GM18511 (cell line): ENCODE data around the gene LILRA5.
"Not testable (repeated sequence)": the region's sequence is repeated elsewhere in the genome, so short reads cannot be mapped to it uniquely, and the experiment has no call there.

Experiments
- ATAC-seq: cut with Tn5 transposase; IDR thresholded peaks from one replicate; pipeline ENCODE4 v1.9.1; 2021; ENCODE audit warnings: mild to moderate bottlenecking, moderate library complexity; ENCODE audit not compliant: unreplicated experiment

The LILRA5 gene

DNA sequence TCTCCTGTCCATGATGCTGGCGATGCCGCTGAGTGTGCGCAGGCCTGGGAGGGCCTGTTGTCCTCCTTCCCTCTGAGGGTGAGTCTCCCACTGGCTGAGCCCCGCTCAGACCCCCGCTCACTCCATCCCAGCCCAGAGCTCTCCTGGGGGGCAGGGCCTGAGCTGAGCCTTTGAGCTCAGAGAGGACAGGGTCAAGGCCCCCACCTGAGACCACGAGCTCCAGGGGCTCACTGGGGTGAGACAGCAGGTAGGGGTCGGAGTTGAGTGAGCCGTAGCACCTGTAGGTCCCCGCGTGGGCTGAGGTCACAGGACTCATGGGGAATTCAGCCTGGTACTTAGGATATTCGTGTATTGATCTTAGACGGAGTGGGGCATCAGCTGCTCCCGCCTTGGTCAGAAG lies 34.9 kb downstream of the LILRA5 start:
- ATAC-seq: not testable (repeated sequence)

DNA sequence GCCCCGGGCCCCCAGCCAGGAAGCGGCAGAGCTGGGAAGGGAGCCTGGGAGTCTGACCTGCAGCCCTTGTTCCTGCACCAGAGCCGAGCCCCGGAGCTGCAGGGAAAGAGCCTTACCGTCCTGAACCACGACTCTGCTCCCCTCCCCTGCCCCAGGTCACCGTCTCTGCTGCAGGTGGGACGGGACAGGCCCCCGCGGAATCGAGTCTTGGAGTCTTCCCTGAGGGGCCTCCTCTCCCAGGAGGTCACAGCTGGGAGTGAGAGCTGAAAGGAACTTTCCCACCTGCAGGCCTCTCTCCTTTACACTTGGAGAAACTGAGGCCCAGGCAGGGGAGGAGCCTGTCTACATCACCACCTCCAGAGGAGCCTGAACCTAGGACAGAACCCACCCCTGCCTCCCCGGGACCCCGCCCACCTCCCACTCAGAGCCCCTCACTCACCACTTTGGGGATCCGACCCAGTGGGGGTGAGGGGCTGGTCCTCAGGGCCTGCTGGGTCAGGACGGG lies 35.8 kb downstream of the LILRA5 start:
- ATAC-seq: not testable (repeated sequence)

DNA sequence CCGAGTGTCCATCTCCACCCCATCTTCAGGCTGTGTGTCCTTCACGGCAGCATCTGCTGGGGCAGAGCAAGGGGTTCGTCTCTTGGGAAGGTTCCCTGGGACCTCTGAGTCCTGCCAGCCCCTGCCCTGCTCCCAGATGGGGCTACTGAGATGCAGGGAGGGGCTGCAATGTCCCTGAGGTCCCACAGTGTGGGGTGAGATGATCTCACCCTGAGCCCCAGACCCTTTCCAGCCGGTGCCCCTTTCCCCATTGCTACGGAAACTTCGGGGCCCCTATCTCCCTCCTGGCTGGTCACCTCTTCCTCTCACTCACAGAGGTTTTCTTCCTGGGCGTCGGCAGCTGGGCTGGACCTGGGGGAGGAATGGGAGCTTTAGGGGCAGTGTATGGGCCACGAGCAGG lies 37.0 kb downstream of the LILRA5 start:
- ATAC-seq: no peak

DNA sequence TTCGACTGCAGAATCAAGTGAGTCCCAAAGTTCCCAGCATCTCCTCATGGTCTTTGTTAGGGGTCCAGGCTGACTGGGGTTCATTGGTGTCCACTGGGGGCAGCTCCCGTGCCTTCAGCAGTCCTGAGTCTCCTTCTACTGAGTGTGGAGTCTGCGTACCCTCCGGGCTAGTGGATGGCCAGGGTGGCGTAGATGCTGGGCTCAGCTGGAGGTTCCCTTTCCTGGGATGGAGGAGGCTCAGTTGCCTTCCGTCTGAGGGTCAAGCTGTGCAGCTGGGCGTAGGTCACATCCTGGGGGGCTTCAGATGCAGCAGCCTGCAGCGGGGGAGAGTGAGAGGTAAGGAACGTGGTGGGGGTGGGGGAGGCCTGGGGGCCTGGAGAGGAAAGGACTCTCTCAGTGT lies 38.5 kb downstream of the LILRA5 start:
- not testable (repeated sequence) for ATAC-seq

DNA sequence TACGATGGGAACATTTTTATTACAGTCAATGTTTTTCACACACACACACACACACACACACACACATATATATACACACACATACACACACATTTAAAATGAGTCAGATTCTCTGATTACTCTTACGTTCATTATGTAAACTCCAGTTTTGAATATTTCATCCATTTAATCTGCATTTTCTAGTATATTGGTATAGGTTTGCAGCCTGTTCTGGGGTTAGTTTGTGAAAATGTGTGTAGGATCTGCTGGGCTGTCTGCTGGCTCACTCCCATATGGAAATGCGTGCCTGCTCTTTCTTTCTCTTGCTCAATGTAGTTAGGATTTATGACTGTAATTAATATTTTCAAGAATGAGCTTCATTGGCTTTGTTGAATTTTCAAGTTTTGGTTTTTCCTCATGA lies 39.1 kb downstream of the LILRA5 start:
- ATAC-seq: no peak

DNA sequence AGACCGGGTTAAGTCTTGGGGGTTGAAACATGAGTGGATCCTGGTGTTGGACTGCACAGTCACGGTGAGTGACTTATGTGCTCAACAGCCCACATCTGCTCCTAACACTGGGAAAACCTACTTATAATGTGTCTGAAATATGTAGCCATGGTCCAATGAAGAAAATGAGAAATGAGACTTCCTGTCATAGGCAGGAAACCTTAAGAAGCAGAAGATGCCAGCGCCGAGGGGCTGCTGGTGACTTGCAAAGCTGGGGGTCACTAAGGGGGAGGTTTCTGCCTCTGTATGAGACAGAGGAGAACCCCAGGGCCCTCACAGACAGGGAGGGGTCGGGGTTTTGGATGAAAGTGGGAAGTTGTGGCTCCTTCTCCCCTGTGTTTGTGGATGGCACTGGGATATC lies 40.8 kb downstream of the LILRA5 start:
- ATAC-seq: not testable (repeated sequence)

DNA sequence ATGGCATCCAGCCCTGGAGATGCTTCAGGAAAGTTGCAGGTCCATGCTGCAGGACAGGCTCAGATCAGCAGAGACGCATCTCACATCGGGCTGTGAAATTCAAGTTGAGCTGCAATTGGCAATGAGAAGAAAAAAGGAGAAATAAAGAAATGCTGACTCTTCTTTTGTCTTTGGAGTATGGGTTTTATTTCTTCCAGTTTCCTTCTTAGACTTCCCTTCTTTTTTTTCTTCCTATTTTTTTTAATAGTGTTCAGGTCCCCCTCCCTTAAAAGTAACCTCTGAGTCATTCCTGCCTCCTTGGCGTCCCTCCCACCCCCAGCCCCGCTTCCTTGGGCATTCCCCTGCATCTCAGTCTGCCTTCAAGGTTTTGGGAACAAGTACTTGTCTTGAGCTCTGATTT lies 41.4 kb downstream of the LILRA5 start:
- ATAC-seq: not testable (repeated sequence)

DNA sequence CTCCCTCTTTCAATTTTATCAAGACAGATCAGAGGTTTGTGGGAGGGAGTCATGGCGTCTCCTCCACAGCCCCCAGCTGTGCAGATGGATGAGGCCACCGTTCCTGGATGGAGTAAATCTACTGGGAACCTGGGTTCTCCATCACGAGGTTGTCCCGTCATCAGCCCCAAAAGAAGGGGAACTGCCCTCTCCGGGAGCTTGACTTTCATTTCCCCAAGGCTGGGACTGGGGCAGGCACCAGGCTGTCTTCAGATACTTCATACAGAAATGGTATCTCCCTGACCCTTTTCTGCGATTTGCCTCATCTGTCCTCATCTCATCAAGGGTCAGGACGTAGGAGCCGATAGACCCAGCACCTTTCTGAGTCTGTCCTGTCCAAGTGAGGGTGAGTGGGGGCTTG lies 41.9 kb downstream of the LILRA5 start:
- ATAC-seq: no peak

DNA sequence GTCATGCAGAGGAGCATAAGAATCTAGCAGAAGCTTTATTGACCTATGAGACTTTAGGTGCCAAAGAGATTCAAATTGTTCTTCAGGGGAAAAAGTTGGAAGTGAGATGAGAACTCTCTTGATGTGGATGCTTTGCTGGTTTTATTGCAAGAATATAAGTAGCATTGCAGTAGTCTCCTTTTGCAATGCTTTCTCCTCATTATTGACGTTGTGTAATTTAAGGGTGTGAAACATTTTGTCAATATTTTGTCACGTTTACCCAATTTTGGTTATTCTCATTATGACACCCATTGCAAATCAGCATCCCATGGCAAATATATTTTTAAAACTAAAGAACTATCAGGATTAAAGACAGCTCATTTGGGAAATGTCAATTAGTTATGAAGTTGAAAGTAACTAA lies 44.0 kb downstream of the LILRA5 start:
- ATAC-seq: no peak

DNA sequence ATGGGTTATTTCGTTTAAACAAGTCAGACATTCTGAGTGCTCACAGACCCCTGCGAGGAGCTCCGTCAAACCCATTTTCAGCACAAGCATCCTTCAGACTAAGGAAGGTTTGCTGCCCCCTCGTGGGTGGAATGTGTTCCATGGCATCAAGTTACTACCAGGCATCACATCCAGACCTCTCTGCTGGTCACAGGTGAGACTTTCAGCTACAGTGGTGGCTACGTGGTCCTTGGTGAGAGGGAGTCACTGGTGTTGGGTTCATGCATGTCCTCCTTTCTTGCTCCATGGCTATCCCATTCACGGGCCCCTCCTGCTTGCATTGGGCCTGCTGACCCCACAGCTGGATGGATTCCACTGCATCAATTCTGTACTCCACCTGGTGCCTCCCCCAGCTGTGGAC lies 46.8 kb downstream of the LILRA5 start:
- ATAC-seq: no peak

DNA sequence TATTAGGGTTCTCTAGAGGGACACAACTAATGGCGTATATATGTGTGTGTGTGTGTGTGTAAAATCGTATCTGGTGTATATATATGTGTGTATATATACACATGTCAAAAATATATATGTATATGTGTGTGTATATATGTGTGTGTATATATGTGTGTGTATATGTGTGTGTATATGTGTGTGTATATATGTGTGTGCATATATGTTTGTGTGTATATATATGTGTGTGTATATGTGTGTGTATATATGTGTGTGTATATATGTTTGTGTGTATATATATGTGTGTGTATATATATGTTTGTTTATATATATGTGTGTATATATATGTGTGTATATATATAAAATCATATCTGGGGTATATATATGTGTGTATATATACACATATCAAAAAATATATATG lies 50.5 kb downstream of the LILRA5 start:
- ATAC-seq: no peak

DNA sequence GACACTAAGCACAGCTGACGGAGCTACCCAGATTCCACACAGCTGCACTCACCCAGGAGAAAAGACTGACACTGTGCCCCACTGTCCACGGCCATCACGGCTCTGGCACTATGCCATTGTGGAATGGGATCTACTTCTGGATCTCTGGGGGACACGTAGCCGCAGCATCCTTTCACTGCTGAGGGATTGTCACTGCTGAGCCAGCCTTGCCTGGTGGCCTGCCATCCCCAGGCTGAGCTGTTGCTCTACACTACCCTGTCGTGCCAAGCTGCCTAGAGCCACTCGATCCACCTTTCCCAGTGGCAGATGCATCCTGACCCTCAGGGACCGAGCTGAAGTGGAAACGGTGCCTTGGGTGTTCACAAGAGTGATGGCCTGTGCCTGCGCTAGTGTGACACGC lies 50.9 kb downstream of the LILRA5 start:
- ATAC-seq: no peak

DNA sequence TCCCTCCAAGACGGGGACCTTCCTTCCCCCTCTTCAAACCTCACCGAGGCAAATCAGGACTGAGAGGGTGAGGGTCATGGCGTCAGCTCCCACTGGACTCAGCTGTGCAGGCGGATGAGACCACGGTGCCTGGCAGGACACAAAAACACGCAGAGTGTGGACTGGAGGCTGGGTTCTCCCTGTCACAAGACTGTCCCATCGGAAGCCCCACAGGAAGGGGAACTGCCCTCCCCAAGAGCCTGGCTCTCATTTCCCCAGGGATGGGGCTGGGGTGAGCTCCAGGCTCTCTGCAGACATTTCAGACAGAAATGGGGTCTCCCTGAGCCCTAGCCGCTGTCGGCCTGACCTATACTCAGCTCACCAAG lies 55.9 kb downstream of the LILRA5 start, which contains the start of gene LILRB5:
LILRB5 (minus strand) TSS at position 158 of the 365 bp plus-strand sequence; CDS start at position 78, 80 bp downstream.
- no peak for ATAC-seq
